GM12873 (cell line): ENCODE measurements around the gene APBB2.

Experiments used
- TF ChIP-seq, protein P1 (sequence below): IDR thresholded peaks from 2 replicates; pipeline ENCODE4 v1.5.1; 2012; ENCODE audit warnings: low read depth, mild to moderate bottlenecking, moderate library complexity, low read length, control low read depth; ENCODE audit not compliant: insufficient read depth; ENCODE audit errors: missing control alignments

The APBB2 gene

GRCh38 chr4:41214136-41214824 lies at the start of gene APBB2:
APBB2 (minus strand) TSS chr4:41214542; CDS start chr4:41033254, 181,288 bp downstream.
- TF ChIP-seq, protein P1, sequence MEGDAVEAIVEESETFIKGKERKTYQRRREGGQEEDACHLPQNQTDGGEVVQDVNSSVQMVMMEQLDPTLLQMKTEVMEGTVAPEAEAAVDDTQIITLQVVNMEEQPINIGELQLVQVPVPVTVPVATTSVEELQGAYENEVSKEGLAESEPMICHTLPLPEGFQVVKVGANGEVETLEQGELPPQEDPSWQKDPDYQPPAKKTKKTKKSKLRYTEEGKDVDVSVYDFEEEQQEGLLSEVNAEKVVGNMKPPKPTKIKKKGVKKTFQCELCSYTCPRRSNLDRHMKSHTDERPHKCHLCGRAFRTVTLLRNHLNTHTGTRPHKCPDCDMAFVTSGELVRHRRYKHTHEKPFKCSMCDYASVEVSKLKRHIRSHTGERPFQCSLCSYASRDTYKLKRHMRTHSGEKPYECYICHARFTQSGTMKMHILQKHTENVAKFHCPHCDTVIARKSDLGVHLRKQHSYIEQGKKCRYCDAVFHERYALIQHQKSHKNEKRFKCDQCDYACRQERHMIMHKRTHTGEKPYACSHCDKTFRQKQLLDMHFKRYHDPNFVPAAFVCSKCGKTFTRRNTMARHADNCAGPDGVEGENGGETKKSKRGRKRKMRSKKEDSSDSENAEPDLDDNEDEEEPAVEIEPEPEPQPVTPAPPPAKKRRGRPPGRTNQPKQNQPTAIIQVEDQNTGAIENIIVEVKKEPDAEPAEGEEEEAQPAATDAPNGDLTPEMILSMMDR: peak; percentile 80

- TF ChIP-seq, protein P1: no peak
Measured at GRCh38 chr4:41262198-41262597, 47.9 kb upstream of the APBB2 start.

DNA sequence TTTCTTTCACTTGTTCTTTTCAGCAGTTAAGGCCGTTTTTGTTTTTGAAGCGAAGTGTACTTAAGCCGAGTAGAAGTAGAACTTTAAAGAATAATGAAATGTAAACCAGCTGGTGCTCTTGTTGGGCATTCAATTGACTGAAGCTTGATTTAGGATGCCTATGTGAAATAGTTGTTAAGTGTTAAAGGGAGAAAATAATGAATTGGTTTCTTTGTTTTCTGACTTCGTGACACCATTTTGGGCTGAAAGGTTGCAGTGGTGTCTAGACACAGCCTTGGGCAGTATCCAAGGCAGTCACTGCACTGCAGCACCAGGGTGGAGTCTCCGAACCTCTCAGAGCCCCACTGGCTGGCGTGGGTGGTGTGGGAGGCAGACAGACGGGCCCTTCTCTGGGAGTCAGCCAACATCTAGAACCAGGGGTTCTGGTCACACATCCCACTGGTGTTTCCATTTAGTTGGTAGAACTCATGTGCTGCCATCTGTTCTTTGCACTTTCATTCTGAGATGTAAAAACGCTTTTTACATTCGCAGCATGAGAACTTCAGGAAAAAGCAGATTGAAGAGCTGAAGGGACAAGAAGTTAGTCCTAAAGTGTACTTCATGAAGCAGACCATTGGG lies 45.9 kb upstream of the APBB2 start:
- TF ChIP-seq, protein P1: no peak

DNA sequence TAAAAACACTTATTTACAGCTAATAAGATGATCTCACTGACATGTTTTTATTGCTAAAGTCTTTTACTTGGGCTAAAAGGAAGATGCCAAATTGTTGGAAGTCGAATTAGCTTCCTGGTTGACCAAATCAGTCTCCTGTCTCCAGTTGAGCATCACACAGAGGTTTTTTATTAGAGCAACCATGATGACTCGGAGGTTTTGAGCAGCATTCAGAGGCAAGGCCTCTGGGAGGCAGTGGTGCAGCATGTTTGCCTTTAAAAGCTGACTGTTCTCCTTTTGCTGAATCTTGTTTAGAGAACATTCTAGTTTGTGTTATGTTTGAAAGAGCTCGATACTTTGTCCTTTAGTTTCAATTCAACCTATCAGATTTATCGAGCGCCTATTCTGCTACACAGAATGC lies 44.4 kb upstream of the APBB2 start:
- TF ChIP-seq, protein P1: peak; percentile 48

- TF ChIP-seq, protein P1: no peak
Measured at GRCh38 chr4:41257906-41258305, 43.6 kb upstream of the APBB2 start.

- TF ChIP-seq, protein P1: no peak
Measured at GRCh38 chr4:41257257-41257901, 43.0 kb upstream of the APBB2 start.

DNA sequence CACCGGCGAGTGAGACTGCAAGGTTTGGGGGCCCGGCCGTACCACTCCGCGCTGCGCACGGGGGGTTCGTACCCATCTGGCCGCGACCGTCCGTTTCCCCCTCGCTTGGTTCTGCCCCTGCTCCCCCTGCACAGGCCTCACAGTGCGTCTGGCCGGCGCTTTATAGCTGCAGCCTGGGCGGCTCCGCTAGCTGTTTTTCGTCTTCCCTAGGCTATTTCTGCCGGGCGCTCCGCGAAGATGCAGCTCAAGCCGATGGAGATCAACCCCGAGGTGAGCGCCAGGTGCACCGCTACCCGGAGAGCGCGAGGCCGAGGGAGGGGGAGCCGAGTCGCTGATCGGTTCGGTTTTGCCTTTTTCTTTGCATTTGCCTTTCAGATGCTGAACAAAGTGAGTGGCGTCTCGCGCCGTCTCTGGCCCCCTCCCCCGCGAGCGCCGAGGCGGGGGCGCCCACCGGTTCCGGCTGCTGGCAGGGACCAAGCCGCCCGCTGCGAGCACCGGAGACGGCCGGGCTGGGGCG lies 42.5 kb upstream of the APBB2 start, which contains the start of gene UCHL1:
UCHL1 (plus strand) TSS at position 189 of the 517 bp plus-strand sequence; CDS start at position 238, 49 bp downstream.
- TF ChIP-seq, protein P1: no peak
